Measurements from ENCODE around the gene COLEC11.

COLEC11 gene

DNA sequence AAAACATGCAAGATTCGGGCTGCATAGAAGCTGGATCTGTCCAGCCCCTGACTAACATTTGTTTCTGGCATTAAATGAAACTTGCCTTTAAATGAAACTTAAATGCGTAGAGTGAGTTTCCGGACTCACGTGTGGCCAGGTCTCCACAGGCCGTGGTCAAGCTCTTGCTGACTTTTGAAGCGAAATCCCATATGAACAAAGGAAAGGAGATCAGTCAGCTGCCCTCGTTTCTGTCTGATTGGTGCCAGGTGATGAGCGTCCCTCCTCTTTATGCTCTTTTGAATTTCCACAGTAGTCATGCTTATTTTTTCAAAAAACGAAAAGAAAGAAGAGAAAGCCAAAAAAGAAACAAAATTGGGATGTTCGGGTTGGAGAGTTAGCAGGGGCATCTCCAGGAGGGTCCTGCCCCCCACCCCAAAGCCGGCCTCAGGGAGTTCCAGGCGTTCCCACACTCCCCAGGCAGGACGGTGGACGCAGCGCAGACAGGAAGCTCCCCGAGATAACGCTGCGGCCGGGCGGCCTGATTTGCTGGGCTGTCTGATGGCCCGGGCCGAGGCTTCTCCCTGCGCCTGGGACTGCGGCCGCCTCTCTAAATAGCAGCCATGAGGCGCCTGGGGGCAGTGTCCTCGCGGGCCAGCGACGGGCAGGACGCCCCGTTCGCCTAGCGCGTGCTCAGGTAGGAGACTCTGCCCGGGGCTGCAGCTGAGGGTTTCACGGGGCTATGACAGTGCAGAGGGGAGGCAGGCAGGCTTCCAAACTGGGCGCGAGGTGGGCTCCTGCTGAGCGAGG, at the start of gene COLEC11:
Gene COLEC11 (plus strand): TSS at position 620 of the 789 bp plus-strand sequence. CDS start 9,229 bp downstream, outside the sequence.
- Histone ChIP-seq H3K27me3 (ENCODE audit: control insufficient read depth in 5 of 5, insufficient read depth in 4 of 5, low read length in 5 of 5) (peaks cover 0 to 4% (median 0%) of the 10 kb centered on the region in 5 donors), H3K36me3 (ENCODE audit: control insufficient read depth in 5 of 5, insufficient read depth in 5 of 5, low read length in 5 of 5) (no peaks in the 10 kb centered on the region), H3K9ac (ENCODE audit: low read length in 5 of 5) (peak within 1 kb of the TSS in 4 of 5 donors; percentile 26 to 59 (median 42)), H3K4me1 (ENCODE audit: control insufficient read depth in 5 of 5, insufficient read depth in 5 of 5, low read length in 5 of 5) (peaks cover 2 to 17% (median 8%) of the 10 kb centered on the region in 5 donors), H3K27ac (ENCODE audit: low read depth, low read length) (no peak within 1 kb of the TSS), H3K4me3 (ENCODE audit: low read depth in 1 of 5, low read length in 5 of 5) (peak within 1 kb of the TSS in 4 of 5 donors; percentile 30 to 48 (median 44)), H3K9me3 (ENCODE audit: control insufficient read depth in 5 of 5, low read length in 5 of 5) (no peaks in the 10 kb centered on the region)

DNA sequence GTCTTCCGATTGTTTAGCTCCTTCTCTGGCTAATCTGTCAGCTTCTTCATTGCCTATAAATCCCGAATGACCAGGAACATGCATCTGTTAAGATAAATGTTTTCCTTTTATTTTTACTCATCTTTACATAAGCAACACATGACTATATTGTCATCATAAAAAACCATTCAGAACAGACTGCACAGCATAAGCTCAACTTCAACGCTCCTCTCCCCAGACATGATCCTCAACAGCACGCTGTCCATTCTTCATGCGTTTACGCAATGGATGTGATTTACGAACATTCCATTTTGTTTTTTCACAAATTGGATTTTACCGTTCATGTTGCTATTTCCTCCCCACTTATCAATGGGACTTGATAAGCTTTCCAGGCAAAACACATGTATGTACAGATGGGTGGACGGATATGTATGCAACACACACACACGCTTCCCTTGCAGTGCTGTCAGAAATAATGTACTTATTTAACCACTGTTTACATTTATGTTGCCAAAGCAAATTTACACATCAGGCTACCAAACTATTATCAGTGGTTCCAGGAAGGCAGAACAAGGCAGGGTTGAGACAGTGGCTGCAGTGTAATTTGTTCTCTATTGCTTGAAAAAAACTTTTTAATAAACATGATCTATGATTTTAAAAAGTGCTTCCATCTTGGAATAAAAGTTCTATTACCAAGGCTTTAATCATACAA, 49.0 kb upstream of the COLEC11 start:
- Histone ChIP-seq H3K4me3 (ENCODE audit: low read depth in 1 of 5, low read length in 5 of 5) (no peak overlapping the region), H3K4me1 (ENCODE audit: control insufficient read depth in 5 of 5, insufficient read depth in 5 of 5, low read length in 5 of 5) (no peaks in the 10 kb centered on the region), H3K27ac (ENCODE audit: low read depth, low read length) (no peak overlapping the region), H3K36me3 (ENCODE audit: control insufficient read depth in 5 of 5, insufficient read depth in 5 of 5, low read length in 5 of 5) (peaks cover 38 to 98% (median 86%) of the 10 kb centered on the region in 5 donors), H3K9ac (ENCODE audit: low read length in 5 of 5) (no peak overlapping the region), H3K27me3 (ENCODE audit: control insufficient read depth in 5 of 5, insufficient read depth in 4 of 5, low read length in 5 of 5) (no peaks in the 10 kb centered on the region), H3K9me3 (ENCODE audit: control insufficient read depth in 5 of 5, low read length in 5 of 5) (no peaks in the 10 kb centered on the region)

DNA sequence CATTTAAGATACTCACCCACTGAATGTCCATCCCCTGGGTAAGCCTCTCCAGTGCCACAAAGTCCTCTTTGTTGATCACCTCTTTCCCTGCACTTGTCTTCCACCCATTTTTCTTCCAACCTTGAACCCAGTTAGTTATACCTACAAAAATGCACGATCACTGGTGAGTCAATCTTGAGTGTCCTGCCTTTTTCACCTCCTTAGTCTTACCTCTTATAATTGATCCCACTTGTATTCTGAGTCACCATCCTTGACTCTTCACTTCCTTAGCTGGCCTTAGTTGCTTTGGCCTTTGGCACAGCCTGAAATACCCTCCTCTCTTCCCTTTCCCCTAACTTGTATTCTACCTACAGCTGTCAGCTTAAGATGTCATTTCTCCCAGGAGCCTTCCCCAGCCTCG, 47.0 kb upstream of the COLEC11 start:
- Histone ChIP-seq H3K4me1 (ENCODE audit: control insufficient read depth in 5 of 5, insufficient read depth in 5 of 5, low read length in 5 of 5) (no peaks in the 10 kb centered on the region), H3K9ac (ENCODE audit: low read length in 5 of 5) (no peak overlapping the region), H3K9me3 (ENCODE audit: control insufficient read depth in 5 of 5, low read length in 5 of 5) (no peaks in the 10 kb centered on the region), H3K36me3 (ENCODE audit: control insufficient read depth in 5 of 5, insufficient read depth in 5 of 5, low read length in 5 of 5) (peaks cover 36 to 97% (median 82%) of the 10 kb centered on the region in 5 donors), H3K27me3 (ENCODE audit: control insufficient read depth in 5 of 5, insufficient read depth in 4 of 5, low read length in 5 of 5) (no peaks in the 10 kb centered on the region), H3K4me3 (ENCODE audit: low read depth in 1 of 5, low read length in 5 of 5) (no peak overlapping the region), H3K27ac (ENCODE audit: low read depth, low read length) (no peak overlapping the region)

DNA sequence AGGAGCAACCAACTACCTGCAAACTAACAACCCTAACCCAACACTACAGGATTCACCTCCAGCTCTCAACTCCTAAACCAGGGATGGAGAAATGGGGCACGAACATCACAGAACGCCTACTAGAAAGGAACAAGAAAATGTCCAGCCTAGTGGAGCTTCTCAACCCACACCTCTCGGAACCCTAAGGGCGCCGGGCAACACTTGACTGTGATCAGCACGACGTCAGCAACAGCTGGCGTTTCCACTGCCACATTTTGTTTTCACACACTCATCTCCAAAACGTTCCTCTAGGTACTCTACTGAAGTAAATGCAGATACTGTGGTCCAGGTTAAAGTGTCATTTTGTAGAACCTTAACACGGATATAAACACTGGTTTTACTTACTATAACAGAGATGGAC, 41.0 kb upstream of the COLEC11 start:
- Histone ChIP-seq H3K27me3 (ENCODE audit: control insufficient read depth in 5 of 5, insufficient read depth in 4 of 5, low read length in 5 of 5) (no peaks in the 10 kb centered on the region), H3K4me1 (ENCODE audit: control insufficient read depth in 5 of 5, insufficient read depth in 5 of 5, low read length in 5 of 5) (peaks cover 6 to 15% (median 14%) of the 10 kb centered on the region in 5 donors), H3K4me3 (ENCODE audit: low read depth in 1 of 5, low read length in 5 of 5) (no peak overlapping the region), H3K27ac (ENCODE audit: low read depth, low read length) (no peak overlapping the region), H3K9ac (ENCODE audit: low read length in 5 of 5) (no peak overlapping the region), H3K36me3 (ENCODE audit: control insufficient read depth in 5 of 5, insufficient read depth in 5 of 5, low read length in 5 of 5) (peaks cover 26 to 74% (median 53%) of the 10 kb centered on the region in 5 donors), H3K9me3 (ENCODE audit: control insufficient read depth in 5 of 5, low read length in 5 of 5) (no peaks in the 10 kb centered on the region)

DNA sequence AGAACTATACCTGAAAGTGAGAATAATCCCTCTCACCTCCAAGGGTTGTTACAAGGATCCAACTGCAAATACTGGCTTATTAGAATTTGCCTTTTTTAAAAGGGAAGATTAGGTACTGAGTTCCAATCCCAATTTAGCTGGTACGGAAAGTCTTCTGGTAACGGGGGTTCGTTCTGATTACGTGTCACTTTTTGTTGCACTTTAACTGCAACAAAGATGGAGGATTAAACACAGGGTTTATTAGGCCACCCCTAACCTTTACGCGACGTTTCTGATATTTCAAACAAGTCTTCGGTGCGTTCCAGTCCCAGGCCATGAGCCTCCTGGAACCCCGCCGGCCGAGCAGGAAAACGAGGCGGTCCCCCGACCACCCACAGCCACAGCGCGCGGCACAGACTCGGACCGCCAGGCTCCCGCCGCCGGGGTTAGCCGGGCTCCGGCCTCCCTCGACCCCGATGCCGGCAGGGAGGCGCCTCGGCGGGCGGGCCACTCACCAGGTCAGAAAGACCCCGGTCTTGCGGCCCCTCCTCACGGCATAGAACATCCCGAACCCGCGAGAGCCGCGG, 37.2 kb upstream of the COLEC11 start:
- peaks cover 6 to 19% (median 17%) of the 10 kb centered on the region in 5 donors for H3K4me1 ChIP-seq (ENCODE audit: control insufficient read depth in 5 of 5, insufficient read depth in 5 of 5, low read length in 5 of 5)
- H3K27me3 ChIP-seq (ENCODE audit: control insufficient read depth in 5 of 5, insufficient read depth in 4 of 5, low read length in 5 of 5), result no peaks in the 10 kb centered on the region
- no peaks in the 10 kb centered on the region for H3K9me3 ChIP-seq (ENCODE audit: control insufficient read depth in 5 of 5, low read length in 5 of 5)
- peak overlapping the region; percentile 95 to 99 (median 98) for H3K9ac ChIP-seq (ENCODE audit: low read length in 5 of 5)
- H3K36me3 ChIP-seq (ENCODE audit: control insufficient read depth in 5 of 5, insufficient read depth in 5 of 5, low read length in 5 of 5), result peaks cover 13 to 39% (median 22%) of the 10 kb centered on the region in 5 donors
- peak overlapping the region; percentile 89 for H3K27ac ChIP-seq (ENCODE audit: low read depth, low read length)
- peak overlapping the region; percentile 77 to 91 (median 89) for H3K4me3 ChIP-seq (ENCODE audit: low read depth in 1 of 5, low read length in 5 of 5)

DNA sequence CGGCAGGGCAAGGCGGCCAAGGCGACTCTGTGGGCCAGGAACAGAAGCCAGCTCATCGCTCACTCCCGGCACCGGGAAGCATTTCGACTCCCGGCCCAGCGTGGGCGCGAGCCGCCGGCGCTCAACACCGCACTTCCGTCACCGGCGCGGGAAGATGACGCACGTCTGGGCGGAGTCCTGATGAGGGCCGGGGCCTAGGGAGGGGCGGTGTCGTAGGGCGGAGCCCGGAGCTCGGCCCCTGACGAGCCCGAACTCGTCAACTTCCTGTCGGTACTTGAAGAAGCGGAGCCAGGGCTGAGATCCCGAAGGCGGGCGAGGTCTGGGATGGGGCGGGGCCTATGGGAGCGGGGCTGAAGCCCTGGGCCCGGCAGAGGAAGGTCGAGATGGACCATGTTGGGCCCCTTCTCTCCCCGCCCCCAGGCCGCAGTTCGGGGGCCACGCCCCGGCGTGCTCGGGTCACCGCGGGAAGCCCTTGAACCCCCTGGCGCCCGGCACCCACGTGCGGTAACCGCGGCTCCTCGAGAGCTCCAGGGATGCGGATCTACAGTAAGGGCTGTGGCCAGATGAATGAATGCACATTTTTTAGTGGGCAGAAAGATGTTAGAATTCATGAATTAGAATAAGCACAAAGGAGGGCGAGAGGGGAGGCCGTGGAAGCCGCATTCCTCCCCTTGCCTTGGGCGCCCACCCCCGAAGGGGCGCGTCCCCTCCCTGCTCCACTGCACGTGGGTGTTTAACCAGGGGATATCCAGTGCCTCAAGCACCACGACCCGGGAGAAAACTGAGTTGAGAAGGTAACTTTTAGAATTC, 36.5 kb upstream of the COLEC11 start, which contains the start of gene RNASEH1:
Gene RNASEH1 (minus strand): TSS at position 129 of the 810 bp plus-strand sequence. CDS start 73 bp downstream, at position 56.
- peaks cover 6 to 19% (median 17%) of the 10 kb centered on the region in 5 donors for H3K4me1 ChIP-seq (ENCODE audit: control insufficient read depth in 5 of 5, insufficient read depth in 5 of 5, low read length in 5 of 5)
- H3K27ac ChIP-seq (ENCODE audit: low read depth, low read length), result peak within 1 kb of the TSS; percentile 89
- no peaks in the 10 kb centered on the region for H3K27me3 ChIP-seq (ENCODE audit: control insufficient read depth in 5 of 5, insufficient read depth in 4 of 5, low read length in 5 of 5)
- no peaks in the 10 kb centered on the region for H3K9me3 ChIP-seq (ENCODE audit: control insufficient read depth in 5 of 5, low read length in 5 of 5)
- H3K4me3 ChIP-seq (ENCODE audit: low read depth in 1 of 5, low read length in 5 of 5), result peak within 1 kb of the TSS; percentile 77 to 91 (median 89)
- peak within 1 kb of the TSS; percentile 95 to 99 (median 98) for H3K9ac ChIP-seq (ENCODE audit: low read length in 5 of 5)
- peaks cover 13 to 33% (median 21%) of the 10 kb centered on the region in 5 donors for H3K36me3 ChIP-seq (ENCODE audit: control insufficient read depth in 5 of 5, insufficient read depth in 5 of 5, low read length in 5 of 5)

DNA sequence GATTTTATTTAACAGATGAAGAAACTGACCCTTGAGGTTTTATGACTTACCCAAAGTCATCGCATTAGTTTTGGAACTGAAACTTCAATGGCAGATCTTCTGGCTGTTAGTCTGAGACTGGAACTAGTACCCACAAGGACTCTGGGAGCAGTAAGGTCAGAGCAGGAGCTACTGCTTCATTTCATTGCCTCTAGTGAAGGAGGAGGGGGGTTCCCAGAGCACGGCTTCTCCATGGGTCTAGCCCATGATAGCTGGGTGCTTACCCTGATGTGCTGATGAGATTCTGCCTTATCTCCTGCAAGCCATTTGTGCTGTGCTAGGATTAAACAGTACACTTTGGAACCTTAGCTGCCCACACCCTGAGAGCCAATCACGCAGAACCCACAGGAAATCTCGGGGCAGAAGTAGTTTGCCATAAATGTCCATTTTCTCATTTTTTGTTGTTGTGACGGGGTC, 31.4 kb upstream of the COLEC11 start:
- Histone ChIP-seq H3K36me3 (ENCODE audit: control insufficient read depth in 5 of 5, insufficient read depth in 5 of 5, low read length in 5 of 5) (peaks cover 0 to 2% (median 0%) of the 10 kb centered on the region in 5 donors), H3K9ac (ENCODE audit: low read length in 5 of 5) (no peak overlapping the region), H3K27me3 (ENCODE audit: control insufficient read depth in 5 of 5, insufficient read depth in 4 of 5, low read length in 5 of 5) (no peaks in the 10 kb centered on the region), H3K4me3 (ENCODE audit: low read depth in 1 of 5, low read length in 5 of 5) (no peak overlapping the region), H3K4me1 (ENCODE audit: control insufficient read depth in 5 of 5, insufficient read depth in 5 of 5, low read length in 5 of 5) (peaks cover 0 to 8% (median 8%) of the 10 kb centered on the region in 5 donors), H3K27ac (ENCODE audit: low read depth, low read length) (no peak overlapping the region), H3K9me3 (ENCODE audit: control insufficient read depth in 5 of 5, low read length in 5 of 5) (no peaks in the 10 kb centered on the region)

DNA sequence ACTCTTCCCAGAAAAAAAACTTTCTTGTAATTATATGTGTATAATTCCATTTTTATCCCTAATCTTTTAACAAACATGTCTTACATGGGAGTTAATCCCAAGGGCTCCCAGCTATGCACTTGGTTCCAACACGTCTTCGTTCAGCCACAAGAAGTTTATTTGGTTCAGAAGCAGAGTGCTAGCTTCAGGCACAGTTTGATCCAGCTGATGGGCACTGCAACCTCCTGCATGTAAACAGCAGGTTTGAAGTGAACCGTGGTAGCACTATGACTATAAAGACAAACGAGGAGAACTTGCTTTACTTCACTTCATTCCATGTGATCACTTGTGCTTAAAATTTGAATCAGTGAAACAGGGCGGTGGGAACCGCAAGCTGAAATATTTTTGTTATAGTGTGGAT, 29.8 kb upstream of the COLEC11 start:
- H3K36me3 ChIP-seq (ENCODE audit: control insufficient read depth in 5 of 5, insufficient read depth in 5 of 5, low read length in 5 of 5), result peaks cover 0 to 2% (median 0%) of the 10 kb centered on the region in 5 donors
- H3K9ac ChIP-seq (ENCODE audit: low read length in 5 of 5), result no peak overlapping the region
- no peak overlapping the region for H3K4me3 ChIP-seq (ENCODE audit: low read depth in 1 of 5, low read length in 5 of 5)
- H3K27ac ChIP-seq (ENCODE audit: low read depth, low read length), result no peak overlapping the region
- H3K4me1 ChIP-seq (ENCODE audit: control insufficient read depth in 5 of 5, insufficient read depth in 5 of 5, low read length in 5 of 5), result no peaks in the 10 kb centered on the region
- no peaks in the 10 kb centered on the region for H3K27me3 ChIP-seq (ENCODE audit: control insufficient read depth in 5 of 5, insufficient read depth in 4 of 5, low read length in 5 of 5)
- no peaks in the 10 kb centered on the region for H3K9me3 ChIP-seq (ENCODE audit: control insufficient read depth in 5 of 5, low read length in 5 of 5)

DNA sequence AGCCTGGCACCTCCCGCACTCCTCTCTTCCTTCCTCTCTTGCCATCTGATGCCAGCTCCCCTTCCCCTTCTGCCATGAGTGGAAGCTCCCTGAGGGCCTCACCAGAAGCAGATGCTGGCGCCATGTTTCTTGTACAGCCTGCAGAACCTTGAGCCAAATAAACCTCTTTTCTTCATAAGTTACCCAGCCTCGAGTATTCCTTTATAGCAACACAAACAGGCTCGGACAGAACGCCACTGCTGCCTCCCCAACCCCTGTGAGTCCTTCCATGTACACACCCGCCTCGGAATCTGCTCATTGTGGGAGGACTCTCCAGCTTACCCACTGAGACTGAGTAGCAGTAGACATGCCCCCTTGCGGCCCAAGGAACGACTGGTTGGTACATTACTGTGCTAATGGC, 28.1 kb upstream of the COLEC11 start:
- no peaks in the 10 kb centered on the region for H3K27me3 ChIP-seq (ENCODE audit: control insufficient read depth in 5 of 5, insufficient read depth in 4 of 5, low read length in 5 of 5)
- no peaks in the 10 kb centered on the region for H3K9me3 ChIP-seq (ENCODE audit: control insufficient read depth in 5 of 5, low read length in 5 of 5)
- H3K27ac ChIP-seq (ENCODE audit: low read depth, low read length), result no peak overlapping the region
- no peaks in the 10 kb centered on the region for H3K4me1 ChIP-seq (ENCODE audit: control insufficient read depth in 5 of 5, insufficient read depth in 5 of 5, low read length in 5 of 5)
- no peak overlapping the region for H3K4me3 ChIP-seq (ENCODE audit: low read depth in 1 of 5, low read length in 5 of 5)
- H3K9ac ChIP-seq (ENCODE audit: low read length in 5 of 5), result no peak overlapping the region
- H3K36me3 ChIP-seq (ENCODE audit: control insufficient read depth in 5 of 5, insufficient read depth in 5 of 5, low read length in 5 of 5), result no peaks in the 10 kb centered on the region

Measured in subcutaneous abdominal adipose tissue (tissue), 5 donors.